Measurements from ENCODE around the gene OR2Z1.
"Not testable (repeated sequence)": the region's sequence is repeated elsewhere in the genome, so short reads cannot be mapped to it uniquely, and the experiment has no call there.

OR2Z1 gene

GRCh38 chr19:8695911-8696310 is 25.5 kb upstream of the OR2Z1 start:
- no peaks in the 10 kb centered on the region for H3K27me3 Mint-ChIP-seq
- no peak overlapping the region for H3K27ac Mint-ChIP-seq
- peaks cover 36% of the 10 kb centered on the region for H3K4me1 Mint-ChIP-seq (ENCODE audit: low read depth)
- no peaks in the 10 kb centered on the region for H3K9me3 Mint-ChIP-seq (ENCODE audit: low read depth)
- no peaks in the 10 kb centered on the region for H3K36me3 Mint-ChIP-seq
- H3K4me3 Mint-ChIP-seq, result no peak overlapping the region

GRCh38 chr19:8696993-8697392 is 24.4 kb upstream of the OR2Z1 start:
- H3K9me3 Mint-ChIP-seq (ENCODE audit: low read depth), result no peaks in the 10 kb centered on the region
- no peak overlapping the region for H3K27ac Mint-ChIP-seq
- H3K4me3 Mint-ChIP-seq, result no peak overlapping the region
- H3K36me3 Mint-ChIP-seq, result no peaks in the 10 kb centered on the region
- peaks cover 44% of the 10 kb centered on the region for H3K4me1 Mint-ChIP-seq (ENCODE audit: low read depth)
- H3K27me3 Mint-ChIP-seq, result no peaks in the 10 kb centered on the region

GRCh38 chr19:8697671-8698432 is 23.6 kb upstream of the OR2Z1 start:
- Mint-ChIP-seq H3K36me3 (no peaks in the 10 kb centered on the region), H3K27me3 (no peaks in the 10 kb centered on the region)

GRCh38 chr19:8698433-8699063 is 22.9 kb upstream of the OR2Z1 start, which contains the start of gene ACTL9:
Gene ACTL9, minus strand, starts transcription at chr19:8698795. Its CDS starts 94 bp downstream, at chr19:8698701.
- Mint-ChIP-seq H3K36me3 (no peaks in the 10 kb centered on the region), H3K27me3 (no peaks in the 10 kb centered on the region), H3K4me1 (ENCODE audit: low read depth) (peaks cover 59% of the 10 kb centered on the region), H3K27ac (no peak within 1 kb of the TSS), H3K9me3 (ENCODE audit: low read depth) (no peaks in the 10 kb centered on the region), H3K4me3 (no peak within 1 kb of the TSS)

More at GRCh38 chr19:8697671-8698432, 23.6 kb upstream of the OR2Z1 start:
- Mint-ChIP-seq H3K27ac (no peak overlapping the region), H3K9me3 (ENCODE audit: low read depth) (no peaks in the 10 kb centered on the region), H3K4me3 (no peak overlapping the region), H3K4me1 (ENCODE audit: low read depth) (peaks cover 53% of the 10 kb centered on the region)

- H3K27me3 Mint-ChIP-seq, result no peaks in the 10 kb centered on the region
- no peaks in the 10 kb centered on the region for H3K9me3 Mint-ChIP-seq (ENCODE audit: low read depth)
- peak overlapping the region; percentile 47 for H3K27ac Mint-ChIP-seq
- H3K4me1 Mint-ChIP-seq (ENCODE audit: low read depth), result peaks cover 65% of the 10 kb centered on the region
- H3K4me3 Mint-ChIP-seq, result no peak overlapping the region
- no peaks in the 10 kb centered on the region for H3K36me3 Mint-ChIP-seq
Measured at GRCh38 chr19:8699908-8700307, 21.5 kb upstream of the OR2Z1 start.

GRCh38 chr19:8700956-8701355 is 20.5 kb upstream of the OR2Z1 start:
- no peaks in the 10 kb centered on the region for H3K27me3 Mint-ChIP-seq
- peaks cover 69% of the 10 kb centered on the region for H3K4me1 Mint-ChIP-seq (ENCODE audit: low read depth)

GRCh38 chr19:8702350-8702749 is 19.1 kb upstream of the OR2Z1 start:
- H3K4me3 Mint-ChIP-seq, result peak overlapping the region; percentile 60
- H3K4me1 Mint-ChIP-seq (ENCODE audit: low read depth), result peaks cover 59% of the 10 kb centered on the region
- peak overlapping the region; percentile 13 for H3K27ac Mint-ChIP-seq
- no peaks in the 10 kb centered on the region for H3K36me3 Mint-ChIP-seq
- no peaks in the 10 kb centered on the region for H3K27me3 Mint-ChIP-seq
- no peaks in the 10 kb centered on the region for H3K9me3 Mint-ChIP-seq (ENCODE audit: low read depth)

More at GRCh38 chr19:8700956-8701355, 20.5 kb upstream of the OR2Z1 start:
- H3K4me3 Mint-ChIP-seq, result no peak overlapping the region
- no peak overlapping the region for H3K27ac Mint-ChIP-seq
- no peaks in the 10 kb centered on the region for H3K9me3 Mint-ChIP-seq (ENCODE audit: low read depth)
- H3K36me3 Mint-ChIP-seq, result no peaks in the 10 kb centered on the region

- Mint-ChIP-seq H3K4me3 (no peak overlapping the region), H3K27ac (no peak overlapping the region), H3K36me3 (no peaks in the 10 kb centered on the region), H3K27me3 (no peaks in the 10 kb centered on the region), H3K9me3 (ENCODE audit: low read depth) (no peaks in the 10 kb centered on the region), H3K4me1 (ENCODE audit: low read depth) (peaks cover 61% of the 10 kb centered on the region)
Measured at GRCh38 chr19:8703223-8703622, 18.2 kb upstream of the OR2Z1 start.

- H3K27ac Mint-ChIP-seq, result peak overlapping the region; percentile 51
- H3K9me3 Mint-ChIP-seq (ENCODE audit: low read depth); H3K36me3 Mint-ChIP-seq; H3K27me3 Mint-ChIP-seq: not testable (repeated sequence)
- H3K4me1 Mint-ChIP-seq (ENCODE audit: low read depth), result peaks cover 60% of the 10 kb centered on the region
- H3K4me3 Mint-ChIP-seq, result peak overlapping the region; percentile 24
Measured at GRCh38 chr19:8705304-8705703, 16.1 kb upstream of the OR2Z1 start.

- peak overlapping the region; percentile 74 for H3K27ac Mint-ChIP-seq
- H3K4me1 Mint-ChIP-seq (ENCODE audit: low read depth), result peaks cover 57% of the 10 kb centered on the region
- H3K36me3 Mint-ChIP-seq, result no peaks in the 10 kb centered on the region
- no peaks in the 10 kb centered on the region for H3K9me3 Mint-ChIP-seq (ENCODE audit: low read depth)
- no peaks in the 10 kb centered on the region for H3K27me3 Mint-ChIP-seq
- H3K4me3 Mint-ChIP-seq, result peak overlapping the region; percentile 24
Measured at GRCh38 chr19:8705742-8706141, 15.7 kb upstream of the OR2Z1 start.

- peaks cover 15% of the 10 kb centered on the region for H3K4me1 Mint-ChIP-seq (ENCODE audit: low read depth)
- H3K36me3 Mint-ChIP-seq; H3K4me3 Mint-ChIP-seq; H3K9me3 Mint-ChIP-seq (ENCODE audit: low read depth); H3K27me3 Mint-ChIP-seq; H3K27ac Mint-ChIP-seq: not testable (repeated sequence)
Measured at GRCh38 chr19:8710337-8710736, 11.1 kb upstream of the OR2Z1 start.

GRCh38 chr19:8722032-8722431 is 598 bp downstream of the OR2Z1 start:
- no peaks in the 10 kb centered on the region for H3K4me1 Mint-ChIP-seq (ENCODE audit: low read depth)
- peaks cover 3% of the 10 kb centered on the region for H3K9me3 Mint-ChIP-seq (ENCODE audit: low read depth)
- peaks cover 5% of the 10 kb centered on the region for H3K36me3 Mint-ChIP-seq
- H3K27me3 Mint-ChIP-seq, result peaks cover 10% of the 10 kb centered on the region
- H3K27ac Mint-ChIP-seq, result no peak overlapping the region
- H3K4me3 Mint-ChIP-seq, result no peak overlapping the region

- no peaks in the 10 kb centered on the region for H3K4me1 Mint-ChIP-seq (ENCODE audit: low read depth)
- H3K36me3 Mint-ChIP-seq, result peaks cover 3% of the 10 kb centered on the region
- H3K27ac Mint-ChIP-seq, result no peak overlapping the region
- no peak overlapping the region for H3K4me3 Mint-ChIP-seq
- H3K9me3 Mint-ChIP-seq (ENCODE audit: low read depth), result no peaks in the 10 kb centered on the region
- peaks cover 10% of the 10 kb centered on the region for H3K27me3 Mint-ChIP-seq
Measured at GRCh38 chr19:8724276-8724675, 2.8 kb downstream of the OR2Z1 start.

- Mint-ChIP-seq H3K4me3 (no peak overlapping the region), H3K36me3 (no peaks in the 10 kb centered on the region), H3K27ac (no peak overlapping the region), H3K4me1 (ENCODE audit: low read depth) (no peaks in the 10 kb centered on the region), H3K9me3 (ENCODE audit: low read depth) (no peaks in the 10 kb centered on the region), H3K27me3 (peaks cover 2% of the 10 kb centered on the region)
Measured at GRCh38 chr19:8731428-8732169, 10.2 kb downstream of the OR2Z1 start.

GRCh38 chr19:8738377-8738776 is 16.9 kb downstream of the OR2Z1 start:
- Mint-ChIP-seq H3K4me1 (ENCODE audit: low read depth) (no peaks in the 10 kb centered on the region), H3K27ac (no peak overlapping the region), H3K9me3 (ENCODE audit: low read depth) (no peaks in the 10 kb centered on the region), H3K4me3 (no peak overlapping the region), H3K36me3 (no peaks in the 10 kb centered on the region), H3K27me3 (peaks cover under 1% of the 10 kb centered on the region)
